Suprapubic skin (tissue), 3 donors: ENCODE data around the gene HSP90B1.

Experiments
- POLR2AphosphoS5 ChIP-seq, 3 donors: sonication (generic); formaldehyde crosslinking; IDR thresholded peaks; one replicate each; pipeline ENCODE4 v1.6.1; 2017; ENCODE audit warnings: antibody characterized with exemption in 3 of 3
- TF ChIP-seq, protein P1 (sequence below), 2 donors: fragments of 200-600 bp in 1 of 2; fragments of 450-650 bp in 1 of 2; sonication (generic) in 1 of 2; IDR thresholded peaks; one replicate each; pipeline ENCODE4 v1.5.1; 2016 to 2019; ENCODE audit warnings: antibody characterized with exemption in 2 of 2, mild to moderate bottlenecking in 1 of 2, moderate library complexity in 1 of 2

DNA sequence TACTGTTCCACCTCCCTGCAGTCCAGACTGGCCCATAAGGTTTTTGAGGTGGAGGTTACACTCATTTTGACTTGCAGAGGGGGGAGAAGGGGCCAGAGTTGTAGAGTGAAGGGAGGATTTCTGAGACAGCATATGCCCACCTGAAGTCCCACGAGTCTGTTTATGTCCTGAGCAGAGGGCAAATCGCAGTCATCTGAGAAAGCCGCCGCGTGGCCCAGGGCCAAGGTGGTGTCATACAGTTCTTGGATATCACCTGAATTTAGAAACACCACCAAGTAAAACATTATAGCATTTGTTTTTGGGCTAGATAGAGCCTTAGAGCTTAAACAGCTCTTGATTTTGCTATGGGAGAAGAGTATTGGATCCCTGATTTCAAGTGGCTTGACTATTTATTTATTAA is 66.4 kb downstream of the HSP90B1 start:
- TF ChIP-seq, protein P1, sequence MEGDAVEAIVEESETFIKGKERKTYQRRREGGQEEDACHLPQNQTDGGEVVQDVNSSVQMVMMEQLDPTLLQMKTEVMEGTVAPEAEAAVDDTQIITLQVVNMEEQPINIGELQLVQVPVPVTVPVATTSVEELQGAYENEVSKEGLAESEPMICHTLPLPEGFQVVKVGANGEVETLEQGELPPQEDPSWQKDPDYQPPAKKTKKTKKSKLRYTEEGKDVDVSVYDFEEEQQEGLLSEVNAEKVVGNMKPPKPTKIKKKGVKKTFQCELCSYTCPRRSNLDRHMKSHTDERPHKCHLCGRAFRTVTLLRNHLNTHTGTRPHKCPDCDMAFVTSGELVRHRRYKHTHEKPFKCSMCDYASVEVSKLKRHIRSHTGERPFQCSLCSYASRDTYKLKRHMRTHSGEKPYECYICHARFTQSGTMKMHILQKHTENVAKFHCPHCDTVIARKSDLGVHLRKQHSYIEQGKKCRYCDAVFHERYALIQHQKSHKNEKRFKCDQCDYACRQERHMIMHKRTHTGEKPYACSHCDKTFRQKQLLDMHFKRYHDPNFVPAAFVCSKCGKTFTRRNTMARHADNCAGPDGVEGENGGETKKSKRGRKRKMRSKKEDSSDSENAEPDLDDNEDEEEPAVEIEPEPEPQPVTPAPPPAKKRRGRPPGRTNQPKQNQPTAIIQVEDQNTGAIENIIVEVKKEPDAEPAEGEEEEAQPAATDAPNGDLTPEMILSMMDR (IDR thresholded peaks at IDR 0.05) = no peak
- no peak for TF ChIP-seq POLR2AphosphoS5 (IDR thresholded peaks at IDR 0.05)
